ENCODE data around the gene CCND2.

- no peak for TF ChIP-seq CTCF (conservative IDR thresholded peaks at IDR 0.05; ENCODE audit: low read length)
- TF ChIP-seq EZH2phosphoT487 (IDR thresholded peaks at IDR 0.05; ENCODE audit: borderline replicate concordance): no peak
Measured at GRCh38 chr12:4252601-4253000, 21.0 kb upstream of the CCND2 start.

Data from Loucy (cell line).